ENCODE data around the gene KCNQ2. TPM values are rescaled to one million over a fixed set of nuclear protein-coding genes. Genes with fewer than 3 reads are reported as not detected.

The KCNQ2 gene
- total and polyA plus RNA-seq, 7 donors = 0.01 to 2.8 (median 0.15) TPM; not detected in 1

GRCh38 chr20:63513207-63513606, 40.8 kb upstream of the KCNQ2 start:
- Histone ChIP-seq H3K27ac (no peak overlapping the region), H3K4me1 (peaks cover 13% of the 10 kb centered on the region), H3K36me3 (ENCODE audit: insufficient read depth in 1 of 2, low read depth in 1 of 2) (peaks cover 0 to 14% of the 10 kb centered on the region in 2 donors), H3K4me3 (no peak overlapping the region), H3K27me3 (ENCODE audit: insufficient read depth in 3 of 3, low read length in 2 of 3) (no peaks in the 10 kb centered on the region), H3K9me3 (no peaks in the 10 kb centered on the region)
- WGBS, 3 donors = 84 to 88% (median 88%) methylated on average over 3 of the region's 3 CpGs
- intact Hi-C loops (cut with DNase I) = no loop called here
- DNase-seq (no peak), ATAC-seq (no peak)
- TF ChIP-seq CTCF (IDR thresholded peaks at IDR 0.05) = no peak

- Histone ChIP-seq H3K4me3 (no peak overlapping the region), H3K27ac (peak overlapping the region; percentile 81), H3K9me3 (peaks cover 12% of the 10 kb centered on the region), H3K36me3 (ENCODE audit: insufficient read depth in 1 of 2, low read depth in 1 of 2) (no peaks in the 10 kb centered on the region), H3K27me3 (ENCODE audit: insufficient read depth in 3 of 3, low read length in 2 of 3) (no peaks in the 10 kb centered on the region), H3K4me1 (peaks cover 13% of the 10 kb centered on the region)
- DNase-seq (peak in 1 of 2 donors; percentile 57), ATAC-seq (peak; percentile 92 to 95 (median 94))
- 34 to 66% (median 35%) methylated on average over 9 of the region's 9 CpGs for WGBS, 3 donors
- TF ChIP-seq CTCF (IDR thresholded peaks at IDR 0.05) = no peak
- intact Hi-C loops (cut with DNase I) = no loop called here
These were observed 36.7 kb upstream of the KCNQ2 start for GRCh38 chr20:63509088-63509564.

GRCh38 chr20:63508072-63508768, 35.8 kb upstream of the KCNQ2 start:
- H3K9me3 ChIP-seq = peaks cover 12% of the 10 kb centered on the region
- H3K36me3 ChIP-seq (ENCODE audit: insufficient read depth in 1 of 2, low read depth in 1 of 2) = no peaks in the 10 kb centered on the region
- peaks cover 13% of the 10 kb centered on the region for H3K4me1 ChIP-seq
- DNase-seq (peak in 1 of 2 donors; percentile 15), ATAC-seq (peak in 1 of 4 donors; percentile 11)
- TF ChIP-seq CTCF (IDR thresholded peaks at IDR 0.05) = no peak
- intact Hi-C loops (cut with DNase I) = no loop called here
- H3K4me3 ChIP-seq = no peak overlapping the region
- H3K27ac ChIP-seq = peak overlapping the region; percentile 81
- WGBS, 3 donors = 85 to 89% (median 87%) methylated on average over 33 of the region's 33 CpGs
- H3K27me3 ChIP-seq (ENCODE audit: insufficient read depth in 3 of 3, low read length in 2 of 3) = no peaks in the 10 kb centered on the region

- Histone ChIP-seq H3K4me3 (no peak overlapping the region), H3K4me1 (peaks cover 19% of the 10 kb centered on the region), H3K9me3 (peaks cover 12% of the 10 kb centered on the region), H3K27me3 (ENCODE audit: insufficient read depth in 3 of 3, low read length in 2 of 3) (no peaks in the 10 kb centered on the region), H3K27ac (no peak overlapping the region), H3K36me3 (ENCODE audit: insufficient read depth in 1 of 2, low read depth in 1 of 2) (no peaks in the 10 kb centered on the region)
- WGBS, 3 donors = 90 to 94% (median 93%) methylated on average over 30 of the region's 30 CpGs
- ATAC-seq (no peak), DNase-seq (peak in 1 of 2 donors; percentile 44)
- no peak for TF ChIP-seq CTCF (IDR thresholded peaks at IDR 0.05)
- intact Hi-C loops (cut with DNase I) = no loop called here
These were observed 34.8 kb upstream of the KCNQ2 start for GRCh38 chr20:63507083-63507743.
